ENCODE results near the gene BEST4.

Gene BEST4

DNA sequence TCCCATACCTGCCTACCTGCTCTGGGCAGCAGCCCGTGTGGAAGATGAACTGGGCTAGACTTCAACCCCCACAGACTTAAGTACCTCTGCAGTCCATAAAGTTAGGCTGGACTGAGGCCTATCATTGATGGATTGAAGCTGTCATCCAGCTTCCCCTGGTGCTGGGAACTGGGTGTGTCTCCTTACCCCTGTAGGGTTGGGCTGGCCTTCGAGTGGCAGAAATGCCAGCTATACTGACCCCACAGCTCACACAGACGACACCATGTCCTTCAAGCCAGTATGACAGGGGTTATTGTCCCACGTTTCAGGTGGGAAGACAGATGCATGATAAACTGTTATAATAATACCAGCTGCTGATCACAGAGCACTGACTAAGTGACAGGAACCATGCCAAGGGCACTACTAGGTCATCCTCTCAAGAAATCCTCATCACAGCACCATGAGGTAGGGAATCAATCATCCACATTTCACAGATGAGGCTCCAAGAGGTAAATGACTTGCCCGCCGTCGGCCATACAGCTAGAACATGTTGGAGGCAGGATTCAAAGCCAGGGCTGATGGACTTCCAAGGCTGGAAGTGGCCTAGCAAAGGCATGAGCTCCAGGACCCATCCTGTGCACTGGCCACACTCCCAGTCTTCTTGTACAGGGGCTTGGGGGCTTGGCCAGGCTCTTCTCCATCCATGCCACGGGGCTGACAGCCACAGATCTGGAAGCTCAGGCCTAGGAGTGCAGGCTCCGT lies at the start of gene BEST4:
TSS of gene BEST4 (minus strand) at position 51 of the 741 bp plus-strand sequence. CDS start 465 bp downstream, outside the sequence.
- H3K4me3 ChIP-seq (ENCODE audit: low read depth, low read length), result no peak within 1 kb of the TSS
- TF ChIP-seq, protein P1, sequence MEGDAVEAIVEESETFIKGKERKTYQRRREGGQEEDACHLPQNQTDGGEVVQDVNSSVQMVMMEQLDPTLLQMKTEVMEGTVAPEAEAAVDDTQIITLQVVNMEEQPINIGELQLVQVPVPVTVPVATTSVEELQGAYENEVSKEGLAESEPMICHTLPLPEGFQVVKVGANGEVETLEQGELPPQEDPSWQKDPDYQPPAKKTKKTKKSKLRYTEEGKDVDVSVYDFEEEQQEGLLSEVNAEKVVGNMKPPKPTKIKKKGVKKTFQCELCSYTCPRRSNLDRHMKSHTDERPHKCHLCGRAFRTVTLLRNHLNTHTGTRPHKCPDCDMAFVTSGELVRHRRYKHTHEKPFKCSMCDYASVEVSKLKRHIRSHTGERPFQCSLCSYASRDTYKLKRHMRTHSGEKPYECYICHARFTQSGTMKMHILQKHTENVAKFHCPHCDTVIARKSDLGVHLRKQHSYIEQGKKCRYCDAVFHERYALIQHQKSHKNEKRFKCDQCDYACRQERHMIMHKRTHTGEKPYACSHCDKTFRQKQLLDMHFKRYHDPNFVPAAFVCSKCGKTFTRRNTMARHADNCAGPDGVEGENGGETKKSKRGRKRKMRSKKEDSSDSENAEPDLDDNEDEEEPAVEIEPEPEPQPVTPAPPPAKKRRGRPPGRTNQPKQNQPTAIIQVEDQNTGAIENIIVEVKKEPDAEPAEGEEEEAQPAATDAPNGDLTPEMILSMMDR (IDR thresholded peaks at IDR 0.05; ENCODE audit: borderline replicate concordance, insufficient read depth, low read depth, low read length), result no peak

DNA sequence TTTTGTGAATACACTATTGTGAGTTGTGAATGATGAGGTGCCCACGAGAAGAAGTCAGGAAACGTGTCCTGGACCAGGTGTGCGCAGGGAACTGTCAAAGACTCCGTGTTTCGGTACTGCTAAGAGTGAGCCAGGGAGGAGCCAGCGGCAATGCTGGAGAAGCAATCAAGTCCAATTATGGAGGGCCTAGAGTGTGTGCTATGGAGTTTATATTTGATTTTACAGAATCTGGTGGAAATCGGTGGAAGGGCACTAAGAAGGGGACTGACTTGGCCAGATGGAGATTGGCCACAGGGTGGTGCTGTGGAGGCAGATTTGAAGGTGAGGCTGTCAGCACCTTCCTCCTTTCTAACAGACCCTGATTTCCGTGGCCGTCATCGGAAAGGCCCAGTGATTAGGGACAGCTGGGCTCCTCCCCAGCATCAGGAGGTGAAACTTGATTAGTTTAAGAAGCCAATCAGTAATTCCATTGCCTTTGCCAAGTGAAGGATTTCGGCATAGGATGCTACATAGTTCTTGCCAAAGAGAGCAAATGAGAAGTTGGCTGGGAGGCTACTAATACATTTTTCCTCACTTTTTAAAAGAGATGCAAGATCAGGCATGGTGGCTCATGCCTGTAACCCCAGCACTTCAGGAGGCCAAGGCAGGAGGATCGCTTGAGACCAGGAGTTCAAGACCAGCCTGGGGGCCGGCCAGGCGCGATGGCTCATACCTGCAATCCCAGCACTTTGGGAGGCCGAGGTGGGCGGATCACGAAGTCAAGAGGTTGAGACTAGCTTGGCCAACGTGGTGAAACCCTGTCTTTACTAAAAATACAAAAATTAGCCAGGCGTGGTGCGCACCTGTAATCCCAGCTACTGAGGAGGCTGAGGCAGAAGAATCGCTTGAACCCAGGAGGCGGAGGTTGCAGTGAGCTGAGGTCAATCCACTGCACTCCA lies 48.0 kb upstream of the BEST4 start:
- no peak overlapping the region for H3K4me3 ChIP-seq (ENCODE audit: low read depth, low read length)
- TF ChIP-seq, protein P1 (IDR thresholded peaks at IDR 0.05; ENCODE audit: borderline replicate concordance, insufficient read depth, low read depth, low read length), result peak; percentile 88

DNA sequence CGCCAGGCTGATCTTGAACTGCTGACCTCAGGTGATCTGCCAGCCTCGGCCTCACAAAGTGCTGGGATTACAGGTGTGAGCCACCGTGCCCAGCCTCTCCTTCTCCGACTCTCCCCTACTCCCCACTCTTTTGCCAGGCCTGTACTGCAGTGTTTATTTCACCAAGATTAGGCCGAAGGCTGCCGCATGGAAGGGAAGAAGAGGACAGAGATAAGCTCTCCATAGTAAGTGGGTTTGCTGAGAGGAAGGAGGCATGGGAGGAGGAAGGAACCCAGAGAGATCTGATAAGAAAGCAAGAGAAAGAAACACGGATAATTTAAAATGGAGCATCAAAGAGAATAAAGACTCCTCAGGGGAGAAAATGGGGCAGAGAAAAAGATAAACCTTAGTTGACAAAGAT lies 46.4 kb upstream of the BEST4 start:
- TF ChIP-seq, protein P1 (IDR thresholded peaks at IDR 0.05; ENCODE audit: borderline replicate concordance, insufficient read depth, low read depth, low read length), result no peak
- no peak overlapping the region for H3K4me3 ChIP-seq (ENCODE audit: low read depth, low read length)

- TF ChIP-seq, protein P1 (IDR thresholded peaks at IDR 0.05; ENCODE audit: borderline replicate concordance, insufficient read depth, low read depth, low read length), result no peak
- H3K4me3 ChIP-seq (ENCODE audit: low read depth, low read length), result no peak overlapping the region
Measured at GRCh38 chr1:44832056-44832705, 44.2 kb upstream of the BEST4 start.

DNA sequence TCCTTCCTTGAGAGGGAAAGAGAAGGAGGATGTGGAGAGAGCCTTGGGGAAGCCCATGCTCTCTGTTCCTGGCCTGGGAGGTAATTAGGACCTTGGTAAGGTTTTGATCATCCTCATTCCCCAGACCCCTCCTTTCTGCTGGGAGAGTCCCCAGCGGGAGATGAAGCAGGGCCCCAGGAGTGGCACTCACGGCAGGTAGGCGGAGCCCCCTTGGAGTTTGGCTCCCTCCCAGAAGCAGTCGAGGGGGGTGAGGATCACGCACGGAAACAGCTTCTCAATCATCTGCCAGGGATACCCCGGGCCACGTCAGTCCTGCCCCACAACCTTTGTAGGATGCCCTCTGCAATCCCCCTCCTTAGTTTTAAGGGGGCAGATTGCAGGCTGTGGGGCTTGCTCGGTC lies 43.5 kb upstream of the BEST4 start:
- TF ChIP-seq, protein P1 (IDR thresholded peaks at IDR 0.05; ENCODE audit: borderline replicate concordance, insufficient read depth, low read depth, low read length), result no peak

DNA sequence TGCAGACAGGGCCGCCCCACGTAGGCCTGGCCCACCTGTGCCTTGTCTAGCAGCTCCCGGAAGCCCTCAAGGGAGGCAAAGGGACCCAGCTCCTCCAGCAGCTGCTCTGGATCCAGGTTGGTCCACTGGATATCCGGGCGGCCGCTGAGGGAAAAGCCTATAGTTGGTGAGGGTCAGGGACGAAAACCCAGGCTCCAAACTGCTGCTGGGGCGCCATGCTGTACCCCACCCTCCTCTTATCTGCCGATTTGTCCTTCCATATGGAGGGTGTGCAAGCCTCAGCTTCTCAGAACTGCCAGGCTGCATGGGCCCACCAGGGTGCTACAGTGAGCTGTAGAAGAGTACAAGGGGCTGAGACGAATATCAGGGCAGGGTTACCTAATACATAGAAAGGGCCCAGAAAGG lies 42.9 kb upstream of the BEST4 start:
- TF ChIP-seq, protein P1 (IDR thresholded peaks at IDR 0.05; ENCODE audit: borderline replicate concordance, insufficient read depth, low read depth, low read length), result no peak
- no peak overlapping the region for H3K4me3 ChIP-seq (ENCODE audit: low read depth, low read length)

More for the DNA sequence above, 43.5 kb upstream of the BEST4 start:
- no peak overlapping the region for H3K4me3 ChIP-seq (ENCODE audit: low read depth, low read length)
